OCI-LY7 (cell line): ENCODE measurements around the gene MRC1.

ENCODE experiments used
- EZH2phosphoT487 ChIP-seq: fragments of 200-600 bp; sonication (generic); IDR thresholded peaks from 2 replicates; pipeline ENCODE4 v1.6.1; 2018; ENCODE audit warnings: low read depth, borderline replicate concordance, mild to moderate bottlenecking, mixed run types, antibody characterized with exemption, low read length, moderate library complexity, mixed read lengths
- TF ChIP-seq, protein P1 (sequence below): fragments of 200-600 bp; sonication (generic); conservative IDR thresholded peaks from 2 replicates; pipeline ENCODE4 v1.5.1; 2014; ENCODE audit warnings: mild to moderate bottlenecking, antibody characterized with exemption, low read length, moderate library complexity, mixed read lengths

DNA sequence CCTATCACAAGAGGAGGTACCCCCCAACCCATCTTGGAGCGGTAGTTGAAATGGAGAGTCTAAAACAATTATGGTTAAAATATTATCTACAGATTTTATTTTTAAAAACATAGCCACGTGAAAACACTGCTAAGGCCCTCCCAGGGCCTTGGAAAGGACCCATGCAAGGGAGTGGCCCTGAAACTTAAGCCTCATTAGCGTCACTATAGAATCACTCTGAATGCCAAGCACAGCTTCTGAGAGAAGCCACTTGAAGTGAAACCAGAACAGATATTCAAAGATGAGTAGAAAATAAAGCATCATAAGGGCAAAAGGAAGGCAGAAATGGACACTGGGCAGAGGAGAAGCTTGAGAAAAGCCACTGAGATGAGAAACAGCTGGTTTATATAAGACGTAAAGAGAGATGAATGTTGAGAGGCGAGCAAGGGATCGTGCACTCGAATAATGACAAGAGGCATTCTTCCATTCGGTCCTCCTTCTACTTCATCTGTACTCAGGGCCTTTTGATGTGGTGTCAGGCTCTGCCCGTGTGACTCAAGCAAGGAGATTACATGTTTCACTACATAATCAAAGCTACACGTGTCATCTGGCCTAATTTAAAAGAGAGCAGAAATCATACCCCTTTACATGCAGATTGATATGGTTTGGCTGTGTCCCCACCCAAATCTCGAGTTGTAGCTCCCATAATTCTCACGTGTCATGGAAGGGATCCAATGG lies 109.2 kb downstream of the MRC1 start:
- TF ChIP-seq, protein P1, sequence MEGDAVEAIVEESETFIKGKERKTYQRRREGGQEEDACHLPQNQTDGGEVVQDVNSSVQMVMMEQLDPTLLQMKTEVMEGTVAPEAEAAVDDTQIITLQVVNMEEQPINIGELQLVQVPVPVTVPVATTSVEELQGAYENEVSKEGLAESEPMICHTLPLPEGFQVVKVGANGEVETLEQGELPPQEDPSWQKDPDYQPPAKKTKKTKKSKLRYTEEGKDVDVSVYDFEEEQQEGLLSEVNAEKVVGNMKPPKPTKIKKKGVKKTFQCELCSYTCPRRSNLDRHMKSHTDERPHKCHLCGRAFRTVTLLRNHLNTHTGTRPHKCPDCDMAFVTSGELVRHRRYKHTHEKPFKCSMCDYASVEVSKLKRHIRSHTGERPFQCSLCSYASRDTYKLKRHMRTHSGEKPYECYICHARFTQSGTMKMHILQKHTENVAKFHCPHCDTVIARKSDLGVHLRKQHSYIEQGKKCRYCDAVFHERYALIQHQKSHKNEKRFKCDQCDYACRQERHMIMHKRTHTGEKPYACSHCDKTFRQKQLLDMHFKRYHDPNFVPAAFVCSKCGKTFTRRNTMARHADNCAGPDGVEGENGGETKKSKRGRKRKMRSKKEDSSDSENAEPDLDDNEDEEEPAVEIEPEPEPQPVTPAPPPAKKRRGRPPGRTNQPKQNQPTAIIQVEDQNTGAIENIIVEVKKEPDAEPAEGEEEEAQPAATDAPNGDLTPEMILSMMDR, result no peak
- TF ChIP-seq EZH2phosphoT487, result no peak
